HepG2 (cell line): Measurements from ENCODE around the gene ABCA4.

Experiments used
- EZH2 ChIP-seq: conservative IDR thresholded peaks from 2 replicates; pipeline ENCODE4 v1.6.1; 2012; ENCODE audit warnings: mild to moderate bottlenecking, low read depth, low read length, moderate library complexity
- HMGA1 ChIP-seq: sonication (generic); formaldehyde crosslinking; conservative IDR thresholded peaks from 2 replicates; pipeline ENCODE4 v1.4.0; 2020; ENCODE audit warnings: missing genetic modification reagents
- HNRNPLL ChIP-seq: fragments of 200-400 bp; formaldehyde crosslinking; IDR thresholded peaks from 2 replicates; pipeline ENCODE4 v1.6.1; 2017; ENCODE audit warnings: mild to moderate bottlenecking, low read depth, low read length; ENCODE audit not compliant: poor library complexity, severe bottlenecking
- IRF1 ChIP-seq: sonication (generic); formaldehyde crosslinking; IDR thresholded peaks from 2 replicates; pipeline ENCODE4 v1.4.0; 2020; ENCODE audit warnings: low read depth, mild to moderate bottlenecking, missing genetic modification reagents
- MAX ChIP-seq: IDR thresholded peaks from 2 replicates; pipeline ENCODE4 v1.6.1; 2012; ENCODE audit warnings: inconsistent platforms
- MXI1 ChIP-seq: IDR thresholded peaks from 3 replicates; pipeline ENCODE4 v1.6.1; 2012; ENCODE audit warnings: low read depth, low read length, inconsistent platforms, borderline replicate concordance
- RAD51 ChIP-seq: fragments of 450-650 bp; IDR thresholded peaks from 2 replicates; pipeline ENCODE4 v1.6.1; 2016; ENCODE audit warnings: borderline replicate concordance
- RNF2 ChIP-seq: fragments of 450-650 bp; conservative IDR thresholded peaks from 2 replicates; pipeline ENCODE4 v1.6.1; 2016; ENCODE audit warnings: low read depth
- ZNF777 ChIP-seq: sonication (generic); formaldehyde crosslinking; IDR thresholded peaks from 2 replicates; pipeline ENCODE4 v1.4.0; 2020; ENCODE audit warnings: missing genetic modification reagents
- TF ChIP-seq, protein P1 (sequence below): sonication (generic); formaldehyde crosslinking; IDR thresholded peaks from 2 replicates; pipeline ENCODE4 v1.5.0; 2020; ENCODE audit warnings: mild to moderate bottlenecking, missing genetic modification reagents, moderate library complexity

DNA sequence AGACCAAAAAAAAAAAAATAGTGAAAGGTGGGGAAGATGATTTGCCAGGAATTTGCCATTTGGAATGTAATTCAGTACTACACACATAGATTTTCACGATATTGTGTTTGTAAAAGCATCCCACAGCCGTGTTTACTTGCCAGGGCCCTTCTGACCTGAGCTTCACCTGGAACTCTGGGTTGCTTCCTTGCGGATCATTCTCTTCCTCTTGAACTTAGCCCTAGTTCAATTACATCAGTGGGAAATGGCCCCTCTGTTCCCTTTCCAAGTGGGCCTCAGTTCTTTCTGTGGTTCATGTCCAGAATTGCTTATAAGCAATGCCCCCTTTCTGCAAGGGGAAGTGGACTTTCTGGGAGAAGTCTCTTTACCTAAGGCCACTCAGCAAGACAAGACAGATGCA lies 41.0 kb downstream of the ABCA4 start:
- TF ChIP-seq RNF2 (no peak), HNRNPLL (no peak), HMGA1 (CRISPR knock-in tag) (no peak), ZNF777 (no peak), IRF1 (CRISPR knock-in tag) (no peak), MXI1 (no peak), RAD51 (no peak), EZH2 (no peak), MAX (no peak)
- TF ChIP-seq, protein P1, sequence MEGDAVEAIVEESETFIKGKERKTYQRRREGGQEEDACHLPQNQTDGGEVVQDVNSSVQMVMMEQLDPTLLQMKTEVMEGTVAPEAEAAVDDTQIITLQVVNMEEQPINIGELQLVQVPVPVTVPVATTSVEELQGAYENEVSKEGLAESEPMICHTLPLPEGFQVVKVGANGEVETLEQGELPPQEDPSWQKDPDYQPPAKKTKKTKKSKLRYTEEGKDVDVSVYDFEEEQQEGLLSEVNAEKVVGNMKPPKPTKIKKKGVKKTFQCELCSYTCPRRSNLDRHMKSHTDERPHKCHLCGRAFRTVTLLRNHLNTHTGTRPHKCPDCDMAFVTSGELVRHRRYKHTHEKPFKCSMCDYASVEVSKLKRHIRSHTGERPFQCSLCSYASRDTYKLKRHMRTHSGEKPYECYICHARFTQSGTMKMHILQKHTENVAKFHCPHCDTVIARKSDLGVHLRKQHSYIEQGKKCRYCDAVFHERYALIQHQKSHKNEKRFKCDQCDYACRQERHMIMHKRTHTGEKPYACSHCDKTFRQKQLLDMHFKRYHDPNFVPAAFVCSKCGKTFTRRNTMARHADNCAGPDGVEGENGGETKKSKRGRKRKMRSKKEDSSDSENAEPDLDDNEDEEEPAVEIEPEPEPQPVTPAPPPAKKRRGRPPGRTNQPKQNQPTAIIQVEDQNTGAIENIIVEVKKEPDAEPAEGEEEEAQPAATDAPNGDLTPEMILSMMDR (CRISPR knock-in tag): no peak
